ENCODE data around the gene CSF1.

The CSF1 gene

GRCh38 chr1:109903376-109903930 lies 7.2 kb upstream of the CSF1 start:
- TF ChIP-seq, protein P1, sequence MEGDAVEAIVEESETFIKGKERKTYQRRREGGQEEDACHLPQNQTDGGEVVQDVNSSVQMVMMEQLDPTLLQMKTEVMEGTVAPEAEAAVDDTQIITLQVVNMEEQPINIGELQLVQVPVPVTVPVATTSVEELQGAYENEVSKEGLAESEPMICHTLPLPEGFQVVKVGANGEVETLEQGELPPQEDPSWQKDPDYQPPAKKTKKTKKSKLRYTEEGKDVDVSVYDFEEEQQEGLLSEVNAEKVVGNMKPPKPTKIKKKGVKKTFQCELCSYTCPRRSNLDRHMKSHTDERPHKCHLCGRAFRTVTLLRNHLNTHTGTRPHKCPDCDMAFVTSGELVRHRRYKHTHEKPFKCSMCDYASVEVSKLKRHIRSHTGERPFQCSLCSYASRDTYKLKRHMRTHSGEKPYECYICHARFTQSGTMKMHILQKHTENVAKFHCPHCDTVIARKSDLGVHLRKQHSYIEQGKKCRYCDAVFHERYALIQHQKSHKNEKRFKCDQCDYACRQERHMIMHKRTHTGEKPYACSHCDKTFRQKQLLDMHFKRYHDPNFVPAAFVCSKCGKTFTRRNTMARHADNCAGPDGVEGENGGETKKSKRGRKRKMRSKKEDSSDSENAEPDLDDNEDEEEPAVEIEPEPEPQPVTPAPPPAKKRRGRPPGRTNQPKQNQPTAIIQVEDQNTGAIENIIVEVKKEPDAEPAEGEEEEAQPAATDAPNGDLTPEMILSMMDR (IDR thresholded peaks at IDR 0.05; ENCODE audit: insufficient read depth, missing control alignments), result no peak
- FAIRE-seq (no peak), DNase-seq (ENCODE audit: insufficient read length, low spot score) (no peak)

DNA sequence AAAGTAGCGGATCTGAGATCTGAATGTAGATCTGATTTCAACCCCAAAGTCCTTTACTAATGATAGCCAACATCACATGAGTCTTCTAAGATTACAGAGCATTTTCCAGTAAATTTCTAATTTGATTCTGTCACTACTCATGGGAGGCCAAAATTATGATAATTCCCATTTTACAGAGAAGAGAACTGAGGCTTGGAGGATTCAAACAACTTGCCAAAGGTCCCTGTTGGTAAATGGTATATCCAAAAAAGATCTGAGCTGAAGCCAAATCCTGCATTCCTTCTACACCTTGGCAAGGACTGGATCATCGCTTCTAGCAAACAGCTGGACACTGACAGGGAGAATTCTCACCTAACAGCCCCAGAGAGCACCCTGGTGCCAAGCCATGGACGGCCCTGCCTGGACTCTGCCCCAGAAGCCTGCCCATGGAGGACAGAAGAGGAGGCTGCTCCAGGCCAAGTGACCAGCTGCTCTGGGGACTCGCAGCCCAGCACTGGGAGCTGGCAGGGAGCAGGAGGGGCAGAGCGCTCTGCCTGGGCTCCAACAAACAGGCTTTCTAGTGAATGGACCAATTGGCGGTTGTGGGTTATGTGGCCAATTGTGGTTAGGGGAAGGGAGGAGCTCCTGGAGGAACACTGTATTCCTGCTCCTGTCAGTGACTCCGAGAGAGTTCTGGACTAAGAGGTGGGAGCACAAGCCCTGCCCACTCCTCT lies 6.4 kb upstream of the CSF1 start:
- no peak for FAIRE-seq
- TF ChIP-seq, protein P1 (IDR thresholded peaks at IDR 0.05; ENCODE audit: insufficient read depth, missing control alignments), result no peak
- no peak for DNase-seq (ENCODE audit: insufficient read length, low spot score)

- TF ChIP-seq, protein P1 (IDR thresholded peaks at IDR 0.05; ENCODE audit: insufficient read depth, missing control alignments), result no peak
- DNase-seq (ENCODE audit: insufficient read length, low spot score), result no peak
- no peak for FAIRE-seq
These were observed 5.2 kb upstream of the CSF1 start for GRCh38 chr1:109905491-109905890.

GRCh38 chr1:109906160-109906838 lies 4.3 kb upstream of the CSF1 start:
- TF ChIP-seq, protein P1 (IDR thresholded peaks at IDR 0.05; ENCODE audit: insufficient read depth, missing control alignments), result no peak

DNA sequence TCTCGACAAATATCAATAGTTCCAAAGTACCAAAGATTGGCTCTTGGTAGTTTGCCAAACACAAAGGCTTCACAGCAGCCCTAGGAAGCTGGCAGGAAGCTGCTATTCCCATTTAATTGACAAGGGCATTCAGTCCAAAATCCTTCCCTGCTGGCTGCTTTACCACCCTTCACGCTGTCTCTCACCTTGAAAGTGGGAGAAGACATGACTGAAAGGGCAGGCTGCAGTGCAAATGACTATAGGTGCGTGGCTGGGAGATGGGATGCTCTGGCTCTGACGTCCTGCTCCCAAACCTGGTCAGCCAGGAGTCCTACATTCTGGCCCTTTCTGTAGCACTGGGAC lies 3.8 kb upstream of the CSF1 start:
- FAIRE-seq (no peak), DNase-seq (ENCODE audit: insufficient read length, low spot score) (no peak)
- TF ChIP-seq, protein P1 (IDR thresholded peaks at IDR 0.05; ENCODE audit: insufficient read depth, missing control alignments), result no peak

More at GRCh38 chr1:109906160-109906838, 4.3 kb upstream of the CSF1 start:
- DNase-seq (ENCODE audit: insufficient read length, low spot score) (no peak), FAIRE-seq (no peak)

- DNase-seq (ENCODE audit: insufficient read length, low spot score), result no peak
- TF ChIP-seq, protein P1 (IDR thresholded peaks at IDR 0.05; ENCODE audit: insufficient read depth, missing control alignments), result no peak
- no peak for FAIRE-seq
These were observed 3.4 kb upstream of the CSF1 start for GRCh38 chr1:109907190-109907774.
